Mesodermal cell (in vitro differentiated cells): ENCODE measurements around the gene EP300.
A peak's percentile ranks its signal among the peaks of the same experiment; 100 is the strongest.

Experiments used
- H3K27ac ChIP-seq: 2 replicates; pipeline ENCODE4 v1.7.0; 2013; ENCODE audit warnings: mild to moderate bottlenecking, low read depth, low read length, moderate library complexity; ENCODE audit not compliant: severe bottlenecking
- H3K36me3 ChIP-seq: 2 replicates; pipeline ENCODE4 v1.7.1; 2013; ENCODE audit warnings: mild to moderate bottlenecking, low read length, moderate library complexity; ENCODE audit not compliant: control insufficient read depth, insufficient read depth
- H3K4me1 ChIP-seq: one replicate; pipeline ENCODE4 v1.7.1; 2013; ENCODE audit warnings: mild to moderate bottlenecking, low read length; ENCODE audit not compliant: insufficient read depth, control insufficient read depth, poor library complexity, severe bottlenecking
- H3K4me3 ChIP-seq: 2 replicates; pipeline ENCODE4 v1.7.0; 2013; ENCODE audit warnings: low read length, control low read depth, mild to moderate bottlenecking; ENCODE audit not compliant: insufficient read depth, poor library complexity, severe bottlenecking; ENCODE audit errors: extremely low read depth
- H3K9me3 ChIP-seq: 2 replicates; pipeline ENCODE4 v1.7.1; 2013; ENCODE audit warnings: mild to moderate bottlenecking, low read length, moderate library complexity; ENCODE audit not compliant: control insufficient read depth
- WGBS, 2 experiments: methylation state at CpG; one replicate each; pipeline ENCODE4 v1.1.5; 2013; ENCODE audit warnings: missing lambda C conversion rate in 2 of 2; ENCODE audit not compliant: insufficient coverage in 2 of 2; 5-methylcytosine and 5-hydroxymethylcytosine counted together

Gene EP300

GRCh38 chr22:41181349-41182241 lies 89.2 kb downstream of the EP300 start:
- 84 to 92% methylated on average over 13 to 14 of the region's 15 CpGs for WGBS, 2 experiments
- H3K9me3 ChIP-seq, result no peaks in the 10 kb centered on the region
- H3K36me3 ChIP-seq, result peaks cover 40% of the 10 kb centered on the region
- H3K4me3 ChIP-seq, result no peak overlapping the region
- H3K27ac ChIP-seq, result peak overlapping the region; percentile 67
- no peaks in the 10 kb centered on the region for H3K4me1 ChIP-seq

GRCh38 chr22:41184679-41185078 lies 92.3 kb downstream of the EP300 start:
- Histone ChIP-seq H3K9me3 (no peaks in the 10 kb centered on the region), H3K4me1 (no peaks in the 10 kb centered on the region), H3K27ac (no peak overlapping the region), H3K36me3 (peaks cover 13% of the 10 kb centered on the region), H3K4me3 (no peak overlapping the region)
- WGBS, 2 experiments, result 26 to 40% methylated on average over 1 to 2 of the region's 3 CpGs

- Histone ChIP-seq H3K4me3 (no peak overlapping the region), H3K36me3 (no peaks in the 10 kb centered on the region), H3K4me1 (no peaks in the 10 kb centered on the region), H3K27ac (no peak overlapping the region), H3K9me3 (no peaks in the 10 kb centered on the region)
- 94% methylated on average over 2 of the region's 2 CpGs; no CpG with 5 or more reads in 1 of the 2 experiments for WGBS, 2 experiments
Measured at GRCh38 chr22:41191467-41191866, 99.1 kb downstream of the EP300 start.

GRCh38 chr22:41193829-41194228 lies 101.4 kb downstream of the EP300 start:
- 89 to 97% methylated on average over 3 to 6 of the region's 6 CpGs for WGBS, 2 experiments
- Histone ChIP-seq H3K4me3 (no peak overlapping the region), H3K36me3 (no peaks in the 10 kb centered on the region), H3K27ac (no peak overlapping the region), H3K4me1 (peaks cover 3% of the 10 kb centered on the region), H3K9me3 (no peaks in the 10 kb centered on the region)

- WGBS, 2 experiments, result 1% methylated on average over 61 to 63 of the region's 91 CpGs
- no peak overlapping the region for H3K27ac ChIP-seq
- peak overlapping the region; percentile 49 for H3K4me3 ChIP-seq
- no peaks in the 10 kb centered on the region for H3K9me3 ChIP-seq
- H3K4me1 ChIP-seq, result peaks cover 3% of the 10 kb centered on the region
- no peaks in the 10 kb centered on the region for H3K36me3 ChIP-seq
Measured at GRCh38 chr22:41197038-41197972, 104.9 kb downstream of the EP300 start.

GRCh38 chr22:41198027-41198580 lies 105.7 kb downstream of the EP300 start:
- 7 to 12% methylated on average over 3 to 5 of the region's 9 CpGs for WGBS, 2 experiments
- peaks cover 3% of the 10 kb centered on the region for H3K4me1 ChIP-seq
- no peaks in the 10 kb centered on the region for H3K9me3 ChIP-seq
- no peaks in the 10 kb centered on the region for H3K36me3 ChIP-seq
- H3K27ac ChIP-seq, result no peak overlapping the region
- H3K4me3 ChIP-seq, result peak overlapping the region; percentile 49

GRCh38 chr22:41201141-41201540 lies 108.7 kb downstream of the EP300 start:
- Histone ChIP-seq H3K36me3 (no peaks in the 10 kb centered on the region), H3K9me3 (no peaks in the 10 kb centered on the region), H3K4me3 (no peak overlapping the region), H3K27ac (no peak overlapping the region), H3K4me1 (peaks cover 3% of the 10 kb centered on the region)
- 77 to 83% methylated on average over 5 to 8 of the region's 10 CpGs for WGBS, 2 experiments

- H3K4me1 ChIP-seq, result peaks cover under 1% of the 10 kb centered on the region
- H3K36me3 ChIP-seq, result peaks cover 8% of the 10 kb centered on the region
Measured at GRCh38 chr22:41203118-41203517, 110.7 kb downstream of the EP300 start.

GRCh38 chr22:41204066-41204465 lies 111.7 kb downstream of the EP300 start:
- 73 to 79% methylated on average over 3 to 4 of the region's 6 CpGs for WGBS, 2 experiments
- Histone ChIP-seq H3K27ac (no peak overlapping the region), H3K4me3 (no peak overlapping the region), H3K36me3 (peaks cover 8% of the 10 kb centered on the region), H3K4me1 (no peaks in the 10 kb centered on the region), H3K9me3 (no peaks in the 10 kb centered on the region)

More at GRCh38 chr22:41203118-41203517, 110.7 kb downstream of the EP300 start:
- no peak overlapping the region for H3K4me3 ChIP-seq
- WGBS, 2 experiments, result 85 to 100% methylated on average over 1 to 2 of the region's 2 CpGs
- no peak overlapping the region for H3K27ac ChIP-seq
- no peaks in the 10 kb centered on the region for H3K9me3 ChIP-seq
